Measurements from ENCODE around the gene LMOD1. TPM values are rescaled to one million over a fixed set of nuclear protein-coding genes. Genes with fewer than 3 reads are reported as not detected.
"Not testable (repeated sequence)": the region's sequence is repeated elsewhere in the genome, so short reads cannot be mapped to it uniquely, and the experiment has no call there.

LMOD1 gene
- total and polyA plus RNA-seq, 5 experiments from 2014 or later: not detected

DNA sequence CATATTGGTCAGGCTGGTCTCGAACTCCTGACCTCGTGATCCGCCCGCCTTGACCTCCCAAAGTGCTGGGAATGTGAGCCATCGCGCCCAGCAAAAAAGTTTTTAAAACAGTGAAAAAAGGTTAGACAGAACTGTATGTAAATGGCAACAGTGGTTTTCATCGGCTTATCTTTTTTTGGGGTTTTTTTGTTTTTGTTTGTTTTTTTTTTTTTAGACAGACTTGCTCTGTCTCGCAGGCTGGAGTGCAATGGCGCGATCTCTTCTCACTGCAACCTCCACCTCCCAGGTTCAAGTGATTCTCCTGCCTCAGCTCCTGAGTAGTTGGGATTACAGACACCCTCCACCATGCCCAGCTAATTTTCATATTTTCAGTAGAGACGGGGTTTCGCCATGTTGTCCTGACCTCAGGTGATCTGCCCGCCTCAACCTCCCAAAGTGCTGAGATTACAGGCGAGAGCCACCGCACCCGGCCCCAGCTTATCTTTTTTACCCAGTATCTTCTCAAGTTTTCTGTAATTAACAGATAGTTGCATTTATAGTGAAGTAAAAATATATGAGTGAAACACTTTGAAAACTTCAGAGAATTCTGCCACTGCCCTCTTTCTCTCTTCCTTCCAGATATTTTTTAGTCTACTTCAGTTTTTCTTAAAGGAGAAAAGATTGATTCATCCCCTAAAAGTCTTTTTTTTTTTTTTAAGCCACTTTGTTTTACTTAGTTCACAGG is 22.0 kb upstream of the LMOD1 start:
- Mint-ChIP-seq H3K4me1 (peaks cover 0 to 6% (median 5%) of the 10 kb centered on the region in 4 donors), H3K9me3 (no peaks in the 10 kb centered on the region), H3K27ac (peak overlapping the region in 3 of 10 donors; percentile 25 to 59 (median 37)), H3K36me3 (peaks cover 0 to 67% (median 22%) of the 10 kb centered on the region in 3 donors), H3K27me3 (no peaks in the 10 kb centered on the region), H3K4me3 (no peak overlapping the region)
- DNase-seq (no peak), ATAC-seq (no peak)
- POLR2A ChIA-PET: interaction anchor here (0.5 to 1.0 kb wide), 2 partner anchors 14 to 1686 kb away, joined by 3 to 4 read pairs; no protein-coding TSS in a partner anchor

DNA sequence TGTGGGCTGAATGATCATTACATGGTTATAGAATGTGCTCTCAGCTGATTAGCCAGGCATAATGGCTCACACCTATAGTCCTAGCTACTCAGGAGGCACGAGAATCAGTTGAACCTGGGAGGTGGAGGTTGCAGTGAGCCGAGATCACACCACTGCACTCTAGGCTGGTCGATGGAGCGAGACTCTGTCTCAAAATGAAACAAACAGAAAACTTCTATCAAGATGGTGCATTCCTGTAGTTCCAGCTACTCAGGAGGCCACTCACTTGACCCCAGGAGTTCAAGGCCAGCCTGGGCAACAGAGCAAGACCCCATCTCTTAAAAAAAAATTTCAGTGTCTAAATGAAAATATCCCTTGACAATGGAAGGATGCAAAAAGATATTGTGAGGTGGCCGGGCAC is 19.8 kb upstream of the LMOD1 start:
- ATAC-seq (no peak), DNase-seq (no peak)
- Mint-ChIP-seq H3K9me3 (no peaks in the 10 kb centered on the region), H3K27ac (peak overlapping the region in 1 of 10 donors; percentile 47), H3K4me3 (no peak overlapping the region), H3K27me3 (no peaks in the 10 kb centered on the region), H3K36me3 (peaks cover 0 to 88% (median 29%) of the 10 kb centered on the region in 3 donors), H3K4me1 (peaks cover 2 to 8% (median 4%) of the 10 kb centered on the region in 4 donors)
- POLR2A ChIA-PET: no interaction called here

DNA sequence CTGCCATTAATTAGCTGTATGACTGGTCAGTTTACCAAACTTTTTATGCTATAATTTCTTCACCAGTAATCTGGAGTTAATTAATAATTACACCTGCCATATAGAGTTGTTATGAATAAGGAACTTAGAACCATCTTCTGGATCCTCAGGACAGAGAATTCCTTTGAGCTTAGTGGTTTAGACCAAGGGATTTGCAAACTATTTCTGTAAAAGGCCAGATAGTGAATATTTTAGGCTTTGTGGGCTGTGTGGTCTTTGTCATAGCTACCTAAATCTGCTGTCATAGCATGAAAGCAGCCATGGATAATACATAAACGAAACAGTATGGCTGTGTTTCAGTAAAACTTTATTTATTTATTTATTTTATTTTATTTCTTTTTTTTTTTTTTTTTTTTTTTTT is 17.9 kb upstream of the LMOD1 start:
- Mint-ChIP-seq H3K36me3 (peaks cover 0 to 90% (median 29%) of the 10 kb centered on the region in 3 donors), H3K9me3 (no peaks in the 10 kb centered on the region), H3K4me3 (no peak overlapping the region), H3K4me1 (peaks cover 2 to 8% (median 4%) of the 10 kb centered on the region in 4 donors), H3K27me3 (no peaks in the 10 kb centered on the region), H3K27ac (no peak overlapping the region)
- POLR2A ChIA-PET: no interaction called here
- ATAC-seq (no peak), DNase-seq (no peak)

DNA sequence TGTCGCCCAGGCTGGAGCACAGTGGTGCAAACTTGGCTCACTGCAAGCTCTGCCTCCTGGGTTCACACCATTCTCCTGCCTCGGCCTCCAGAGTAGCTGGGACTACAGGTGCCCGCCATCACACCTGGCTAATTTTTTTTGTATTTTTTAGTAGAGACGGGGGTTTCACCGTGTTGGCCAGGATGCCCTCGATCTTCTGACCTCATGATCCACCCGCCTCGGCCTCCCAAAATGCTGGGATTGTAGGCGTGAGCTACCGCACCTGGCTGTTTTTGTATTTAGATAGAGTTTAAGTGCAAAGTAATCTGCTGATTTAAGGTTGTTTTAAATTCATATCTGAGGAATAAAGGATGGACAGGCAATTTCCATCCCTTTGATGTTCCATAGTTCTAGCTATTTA is 16.0 kb upstream of the LMOD1 start:
- H3K27me3 Mint-ChIP-seq, DNase-seq, POLR2A ChIA-PET, ATAC-seq, H3K27ac Mint-ChIP-seq, H3K9me3 Mint-ChIP-seq, H3K4me3 Mint-ChIP-seq: not testable (repeated sequence)
- H3K4me1 Mint-ChIP-seq: peaks cover 3 to 12% (median 5%) of the 10 kb centered on the region in 4 donors
- H3K36me3 Mint-ChIP-seq: peaks cover 0 to 90% (median 28%) of the 10 kb centered on the region in 3 donors

DNA sequence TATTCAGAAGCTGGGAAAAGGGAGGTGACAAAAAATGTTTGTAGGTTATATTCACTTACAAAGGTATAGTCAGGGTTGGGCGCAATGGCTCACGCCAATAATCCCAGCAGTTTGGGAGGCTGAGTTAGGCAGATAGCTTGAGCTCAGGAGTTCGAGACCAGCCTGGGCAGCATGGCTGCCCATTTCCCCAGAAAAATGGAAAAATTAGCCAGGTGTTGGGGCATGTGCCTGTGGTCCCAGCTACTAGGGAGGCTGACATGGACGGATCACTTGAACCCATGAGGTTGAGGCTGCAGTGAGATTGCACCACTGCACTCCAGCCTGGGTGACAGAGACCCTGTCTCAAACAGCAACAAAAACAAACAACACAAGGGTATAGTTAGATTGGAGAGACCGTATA is 12.0 kb upstream of the LMOD1 start:
- H3K27ac Mint-ChIP-seq: no peak overlapping the region
- H3K27me3 Mint-ChIP-seq: no peaks in the 10 kb centered on the region

DNA sequence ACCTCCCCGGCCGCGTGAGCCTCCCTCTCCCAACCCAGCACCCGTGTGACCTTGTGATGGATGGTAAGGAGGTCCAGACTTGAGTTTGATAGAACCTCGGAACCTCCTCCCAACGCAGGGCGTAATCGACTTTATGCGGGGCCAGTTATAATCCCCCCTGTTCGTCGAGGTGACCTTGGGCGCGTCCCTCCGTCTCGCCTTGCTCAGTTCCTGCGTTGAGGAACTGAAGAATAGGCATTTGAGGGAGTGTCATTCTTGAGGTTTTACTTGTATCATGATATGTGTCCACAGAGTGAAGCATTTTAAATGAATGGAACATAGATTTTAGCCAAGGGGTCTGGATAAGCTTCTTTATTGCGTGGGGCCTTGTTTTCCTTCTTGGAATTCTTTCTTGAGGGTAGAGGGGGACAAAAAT is 9.4 kb upstream of the LMOD1 start:
- Mint-ChIP-seq H3K9me3 (no peaks in the 10 kb centered on the region), H3K4me1 (peaks cover 6 to 30% (median 26%) of the 10 kb centered on the region in 4 donors), H3K4me3 (peak overlapping the region; percentile 85 to 99 (median 98)), H3K36me3 (peaks cover 0 to 37% (median 8%) of the 10 kb centered on the region in 3 donors), H3K27ac (peak overlapping the region; percentile 96 to 99 (median 98)), H3K27me3 (no peaks in the 10 kb centered on the region)
- no peak for DNase-seq
- POLR2A ChIA-PET: interaction anchor here (0.6 to 2.9 kb wide), 6 partner anchors 10 to 1071 kb away, joined by 3 to 20 read pairs (median 5); partner anchors contain the start of genes LMOD1, PPFIA4 and RNPEP
- peak; percentile 56 to 61 for ATAC-seq

More for the DNA sequence above, 12.0 kb upstream of the LMOD1 start:
- H3K9me3 Mint-ChIP-seq: no peaks in the 10 kb centered on the region
- DNase-seq (no peak), ATAC-seq (no peak)
- peaks cover 8 to 34% (median 26%) of the 10 kb centered on the region in 4 donors for H3K4me1 Mint-ChIP-seq
- peaks cover 0 to 62% (median 15%) of the 10 kb centered on the region in 3 donors for H3K36me3 Mint-ChIP-seq
- no peak overlapping the region for H3K4me3 Mint-ChIP-seq
- POLR2A ChIA-PET: no interaction called here

DNA sequence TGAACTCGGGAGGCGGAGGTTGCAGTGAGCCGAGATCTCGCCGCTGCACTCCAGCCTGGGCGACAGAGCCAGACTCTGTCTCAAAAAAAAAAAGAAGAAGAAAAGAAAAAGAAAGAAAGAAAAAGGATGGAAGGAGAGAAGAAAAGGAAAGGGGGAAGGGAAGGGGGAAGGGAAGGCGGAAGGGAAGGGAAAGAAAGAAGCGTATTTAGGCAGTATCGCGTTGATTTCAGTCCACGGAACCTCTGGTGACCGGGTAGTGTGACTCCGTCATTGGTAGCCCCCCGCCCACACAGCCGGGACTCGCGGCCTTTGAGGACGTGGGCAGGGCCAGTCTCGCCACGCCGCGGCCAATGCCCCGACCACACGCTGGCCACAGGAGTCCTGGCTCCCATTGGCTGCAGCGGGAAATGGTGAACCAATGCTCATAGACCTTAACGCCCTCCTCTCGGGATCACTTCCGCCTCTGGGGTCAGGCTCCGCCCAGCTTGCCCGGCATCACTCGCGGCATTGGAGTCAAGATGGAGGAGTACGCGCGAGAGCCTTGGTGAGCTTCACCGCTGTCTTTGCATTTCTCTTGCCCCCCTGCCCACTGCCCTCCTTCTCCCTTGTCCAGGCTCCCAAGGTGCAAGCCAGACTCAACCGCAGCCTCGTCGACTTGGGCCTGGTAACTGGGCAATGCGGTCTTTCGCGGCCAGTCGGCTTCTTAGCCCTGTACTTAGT is 8.8 kb upstream of the LMOD1 start, which contains the start of gene TIMM17A:
TSS of gene TIMM17A (plus strand) at position 495 of the 720 bp plus-strand sequence. CDS start at position 519, 24 bp downstream.
- POLR2A ChIA-PET: interaction anchor here (0.7 to 2.9 kb wide), 8 partner anchors 9 to 1071 kb away, joined by 3 to 20 read pairs (median 5); partner anchors contain the start of genes LMOD1, PPFIA4 and RNPEP
- ATAC-seq (peak; percentile 98 to 99), DNase-seq (peak; percentile 78 to 95 (median 90))
- Mint-ChIP-seq H3K4me3 (peak within 1 kb of the TSS; percentile 85 to 99 (median 98)), H3K9me3 (no peaks in the 10 kb centered on the region), H3K4me1 (peaks cover 6 to 30% (median 26%) of the 10 kb centered on the region in 4 donors), H3K27ac (peak within 1 kb of the TSS; percentile 96 to 99 (median 98)), H3K27me3 (no peaks in the 10 kb centered on the region), H3K36me3 (peaks cover 0 to 31% (median 5%) of the 10 kb centered on the region in 3 donors)

DNA sequence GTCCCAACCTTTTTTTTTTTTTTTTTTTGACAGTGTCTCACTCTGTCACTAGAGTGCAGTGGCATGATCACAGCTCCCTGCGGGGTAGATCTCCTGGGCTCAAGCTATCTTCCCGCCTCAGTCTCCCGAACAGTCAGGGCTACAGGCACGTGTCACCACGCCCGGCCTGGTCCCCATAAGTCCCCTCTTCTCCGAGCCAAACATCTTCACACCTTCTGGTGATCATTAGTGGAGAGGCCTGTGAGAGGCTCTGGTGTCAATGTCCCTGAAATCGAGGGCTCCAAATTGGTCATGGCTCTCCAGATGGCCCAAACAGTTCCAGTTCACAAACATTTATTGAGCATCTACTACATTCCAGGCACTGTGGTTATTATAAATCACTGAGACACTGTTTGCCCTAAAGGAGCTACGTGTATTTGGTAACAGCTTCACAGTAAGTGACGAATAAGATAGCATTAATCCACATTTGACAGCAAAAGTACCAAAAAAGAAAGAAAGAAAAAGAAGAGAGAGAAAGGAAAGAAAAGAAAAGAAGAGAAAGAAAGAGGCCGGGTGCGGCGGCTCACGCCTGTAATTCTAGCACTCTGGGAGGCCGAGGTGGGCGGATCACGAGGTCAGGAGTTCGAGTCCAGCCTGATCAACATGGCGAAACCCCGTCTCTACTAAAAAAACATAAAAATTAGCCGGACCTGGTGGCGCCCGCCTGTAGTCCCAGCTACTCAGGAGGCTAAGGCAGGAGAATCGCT is 8.1 kb upstream of the LMOD1 start:
- H3K9me3 Mint-ChIP-seq: no peaks in the 10 kb centered on the region
- DNase-seq (peak in 2 of 10 donors; percentile 10 to 23), ATAC-seq (no peak)
- no peaks in the 10 kb centered on the region for H3K27me3 Mint-ChIP-seq
- peak overlapping the region; percentile 85 to 99 (median 98) for H3K4me3 Mint-ChIP-seq
- H3K27ac Mint-ChIP-seq: peak overlapping the region; percentile 96 to 99 (median 98)
- POLR2A ChIA-PET: interaction anchor here (0.6 to 2.9 kb wide), 10 partner anchors 9 to 1072 kb away, joined by 3 to 20 read pairs (median 5); partner anchors contain the start of genes LMOD1, PPFIA4, RNPEP and UBE2T
- peaks cover 0 to 25% (median 5%) of the 10 kb centered on the region in 3 donors for H3K36me3 Mint-ChIP-seq
- peaks cover 6 to 30% (median 26%) of the 10 kb centered on the region in 4 donors for H3K4me1 Mint-ChIP-seq

DNA sequence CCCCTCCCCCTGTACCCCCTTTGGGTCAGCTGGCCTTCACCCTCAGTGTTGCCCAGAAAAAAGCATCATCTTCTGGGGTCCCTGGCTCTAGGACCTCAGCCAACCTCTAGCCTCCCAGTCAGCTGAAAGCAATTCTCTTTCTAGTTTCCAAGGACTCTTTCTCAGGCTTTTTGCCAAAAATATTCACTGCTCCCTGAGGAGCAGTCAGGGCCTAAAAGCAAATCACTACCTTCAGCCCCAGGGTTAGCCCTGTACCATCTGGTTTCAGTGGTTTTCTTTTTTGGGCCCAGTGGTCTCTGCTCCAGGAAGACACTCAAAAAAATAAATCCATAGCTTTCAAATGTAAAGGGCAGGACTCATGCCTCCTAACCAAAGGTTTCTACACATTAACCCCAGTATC is 3.1 kb upstream of the LMOD1 start:
- ATAC-seq: no peak
- peaks cover 29 to 38% (median 36%) of the 10 kb centered on the region in 5 donors for H3K27me3 Mint-ChIP-seq
- H3K4me3 Mint-ChIP-seq: no peak overlapping the region
- H3K9me3 Mint-ChIP-seq: no peaks in the 10 kb centered on the region
- POLR2A ChIA-PET: no interaction called here
- no peaks in the 10 kb centered on the region for H3K36me3 Mint-ChIP-seq
- no peak for DNase-seq
- no peak overlapping the region for H3K27ac Mint-ChIP-seq
- H3K4me1 Mint-ChIP-seq: peaks cover 4 to 24% (median 18%) of the 10 kb centered on the region in 4 donors

DNA sequence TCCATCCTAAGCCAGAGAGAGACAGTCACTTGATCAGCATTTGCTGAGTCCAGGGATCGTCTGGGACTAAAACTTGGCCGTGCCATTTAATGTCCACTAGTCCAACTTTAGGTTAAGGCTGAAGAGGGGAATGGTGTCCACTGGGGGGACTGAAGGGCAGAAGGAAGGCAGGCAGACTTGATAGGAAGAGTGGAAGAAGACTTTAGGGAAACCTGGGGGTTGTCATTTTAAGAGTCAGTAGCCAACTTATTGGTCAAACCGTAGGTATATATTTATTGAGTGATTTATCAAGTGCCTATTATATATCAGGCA is 1.3 kb upstream of the LMOD1 start:
- Mint-ChIP-seq H3K4me1 (peaks cover 3 to 21% (median 15%) of the 10 kb centered on the region in 4 donors), H3K27me3 (peaks cover 38 to 53% (median 50%) of the 10 kb centered on the region in 5 donors), H3K9me3 (no peaks in the 10 kb centered on the region), H3K4me3 (peak overlapping the region in 1 of 10 donors; percentile 15), H3K36me3 (no peaks in the 10 kb centered on the region), H3K27ac (no peak overlapping the region)
- no peak for ATAC-seq
- POLR2A ChIA-PET: no interaction called here
- no peak for DNase-seq

DNA sequence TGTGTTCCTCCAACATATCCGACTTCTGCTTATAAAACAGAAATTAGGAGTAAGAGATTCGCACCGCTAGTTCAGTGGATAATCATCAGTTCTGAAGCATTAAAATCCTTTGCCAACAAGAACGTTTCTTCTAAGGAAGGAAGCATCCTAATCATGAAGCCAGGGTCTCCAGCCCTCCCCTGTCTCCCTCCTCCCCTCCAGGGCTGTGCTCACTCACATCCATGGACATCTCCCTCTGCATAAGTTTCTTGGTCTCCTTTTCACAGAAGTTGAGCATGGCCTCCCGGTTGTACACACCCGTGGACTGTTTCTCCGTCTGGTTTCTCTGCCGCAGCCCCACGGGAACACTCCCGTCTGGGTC is 505 bp downstream of the LMOD1 start:
- H3K36me3 Mint-ChIP-seq: no peaks in the 10 kb centered on the region
- DNase-seq: no peak
- H3K27ac Mint-ChIP-seq: peak overlapping the region in 3 of 10 donors; percentile 19 to 60 (median 49)
- H3K27me3 Mint-ChIP-seq: peaks cover 39 to 69% (median 50%) of the 10 kb centered on the region in 5 donors
- peak overlapping the region in 9 of 10 donors; percentile 45 to 86 (median 69) for H3K4me3 Mint-ChIP-seq
- peak in 1 of 2 donors; percentile 10 for ATAC-seq
- POLR2A ChIA-PET: interaction anchor here (1.5 kb wide), 1 partner anchor 10 kb away, joined by 5 read pairs; the partner anchor contains the start of gene TIMM17A
- no peaks in the 10 kb centered on the region for H3K9me3 Mint-ChIP-seq
- peaks cover 3 to 21% (median 15%) of the 10 kb centered on the region in 4 donors for H3K4me1 Mint-ChIP-seq

DNA sequence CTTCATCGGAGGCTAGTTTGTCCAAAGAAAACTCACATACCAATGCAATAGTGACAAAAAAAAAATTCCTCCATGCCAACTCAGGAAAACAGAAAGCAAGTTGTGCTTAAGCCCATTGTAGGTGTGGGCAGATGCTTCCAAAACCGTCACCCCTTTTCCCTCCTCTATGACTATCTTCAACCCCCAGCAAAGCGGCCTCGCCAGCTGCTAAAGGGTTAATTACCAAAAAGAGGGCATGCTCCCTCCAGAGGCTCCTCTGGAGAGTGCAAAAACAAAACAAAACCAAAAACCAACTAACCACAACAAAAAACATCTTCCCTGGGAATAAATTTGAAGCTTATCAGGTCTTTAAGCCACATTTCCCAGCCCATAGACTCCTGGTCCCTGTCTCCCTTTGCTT is 1.2 kb downstream of the LMOD1 start:
- Mint-ChIP-seq H3K9me3 (no peaks in the 10 kb centered on the region), H3K27me3 (peaks cover 39 to 69% (median 50%) of the 10 kb centered on the region in 5 donors), H3K36me3 (no peaks in the 10 kb centered on the region), H3K4me3 (no peak overlapping the region), H3K4me1 (peaks cover 3 to 21% (median 15%) of the 10 kb centered on the region in 4 donors), H3K27ac (no peak overlapping the region)
- DNase-seq (no peak), ATAC-seq (no peak)
- POLR2A ChIA-PET: interaction anchor here (1.5 kb wide), 1 partner anchor 10 kb away, joined by 5 read pairs; the partner anchor contains the start of gene TIMM17A

Data from naive thymus-derived CD8-positive, alpha-beta T cell (primary cell).